Renal cortex interstitium (tissue), 11 donors: ENCODE measurements around the gene AGAP1. TPM values are rescaled to one million over a fixed set of nuclear protein-coding genes. Genes with fewer than 3 reads are reported as not detected.
"Not testable (repeated sequence)": the region's sequence is repeated elsewhere in the genome, so short reads cannot be mapped to it uniquely, and the experiment has no call there.

Experiments
- DNase-seq, 11 donors: peaks; one replicate each; pipeline ENCODE4 v3.0.0-alpha.2; 2013; ENCODE audit warnings: low read depth in 9 of 11, low spot score in 4 of 11; ENCODE audit errors: extremely low read depth in 1 of 11
- polyA plus RNA-seq, 3 donors: library from polyadenylated mRNA; unstranded; fragments of 120-200 nt; gene quantifications; one replicate each; pipeline ENCODE4 v1.2.1, GENCODE V29; 2013; ENCODE audit not compliant: insufficient read length in 3 of 3

The AGAP1 gene
- polyA plus RNA-seq, 3 donors: 19.1 to 22.8 (median 22.0) TPM

GRCh38 chr2:235594041-235594440 lies 100.2 kb downstream of the AGAP1 start:
- DNase-seq: peak in 6 of 11 donors; percentile 41 to 80 (median 66)

- no peak for DNase-seq
Measured at GRCh38 chr2:235594964-235595363, 101.1 kb downstream of the AGAP1 start.

- DNase-seq: peak; percentile 40 to 81 (median 64)
Measured at GRCh38 chr2:235595422-235596010, 101.7 kb downstream of the AGAP1 start.

GRCh38 chr2:235596272-235596671 lies 102.4 kb downstream of the AGAP1 start:
- no peak for DNase-seq

- DNase-seq: no peak
Measured at GRCh38 chr2:235597081-235597615, 103.3 kb downstream of the AGAP1 start.

- no peak for DNase-seq
Measured at GRCh38 chr2:235598026-235598425, 104.2 kb downstream of the AGAP1 start.

- DNase-seq: no peak
Measured at GRCh38 chr2:235598532-235599531, 105.0 kb downstream of the AGAP1 start.

- no peak for DNase-seq
Measured at GRCh38 chr2:235599596-235600338, 105.9 kb downstream of the AGAP1 start.

- DNase-seq: no peak
Measured at GRCh38 chr2:235600406-235600805, 106.6 kb downstream of the AGAP1 start.

GRCh38 chr2:235600926-235601325 lies 107.1 kb downstream of the AGAP1 start:
- no peak for DNase-seq

- DNase-seq: no peak
Measured at GRCh38 chr2:235601960-235602704, 108.3 kb downstream of the AGAP1 start.

GRCh38 chr2:235602971-235603370 lies 109.1 kb downstream of the AGAP1 start:
- DNase-seq: not testable (repeated sequence)

GRCh38 chr2:235603659-235604058 lies 109.8 kb downstream of the AGAP1 start:
- no peak for DNase-seq

GRCh38 chr2:235605312-235606003 lies 111.6 kb downstream of the AGAP1 start:
- peak; percentile 33 to 77 (median 66) for DNase-seq

- DNase-seq: no peak
Measured at GRCh38 chr2:235606004-235606715, 112.3 kb downstream of the AGAP1 start.

- no peak for DNase-seq
Measured at GRCh38 chr2:235607546-235608199, 113.8 kb downstream of the AGAP1 start.
